Adipocyte (in vitro differentiated cells): Measurements from ENCODE around the gene DCANP1.

Experiments
- DNase-seq: peaks from one replicate; pipeline ENCODE4 v3.0.0-alpha.2; 2015; ENCODE audit warnings: low read depth
- H3K27me3 ChIP-seq: replicated peaks from 2 replicates; pipeline ENCODE4 v1.7.0; 2013; ENCODE audit warnings: mild to moderate bottlenecking, low read length, moderate library complexity; ENCODE audit not compliant: control insufficient read depth, insufficient read depth
- H3K36me3 ChIP-seq: 2 replicates; pipeline ENCODE4 v1.7.0; 2013; ENCODE audit warnings: low read length, mild to moderate bottlenecking, moderate library complexity; ENCODE audit not compliant: control insufficient read depth, insufficient read depth, severe bottlenecking
- H3K4me1 ChIP-seq: 2 replicates; pipeline ENCODE4 v1.7.0; 2013; ENCODE audit warnings: mild to moderate bottlenecking, low read length, moderate library complexity; ENCODE audit not compliant: control insufficient read depth, insufficient read depth
- H3K4me3 ChIP-seq: 2 replicates; pipeline ENCODE4 v1.7.0; 2013; ENCODE audit warnings: mild to moderate bottlenecking, low read length, moderate library complexity
- H3K9ac ChIP-seq: 2 replicates; pipeline ENCODE4 v1.7.0; 2013; ENCODE audit warnings: mild to moderate bottlenecking, low read length, moderate library complexity
- H3K9me3 ChIP-seq: 2 replicates; pipeline ENCODE4 v1.7.0; 2013; ENCODE audit warnings: mild to moderate bottlenecking, low read length, moderate library complexity; ENCODE audit not compliant: control insufficient read depth

DCANP1 gene

DNA sequence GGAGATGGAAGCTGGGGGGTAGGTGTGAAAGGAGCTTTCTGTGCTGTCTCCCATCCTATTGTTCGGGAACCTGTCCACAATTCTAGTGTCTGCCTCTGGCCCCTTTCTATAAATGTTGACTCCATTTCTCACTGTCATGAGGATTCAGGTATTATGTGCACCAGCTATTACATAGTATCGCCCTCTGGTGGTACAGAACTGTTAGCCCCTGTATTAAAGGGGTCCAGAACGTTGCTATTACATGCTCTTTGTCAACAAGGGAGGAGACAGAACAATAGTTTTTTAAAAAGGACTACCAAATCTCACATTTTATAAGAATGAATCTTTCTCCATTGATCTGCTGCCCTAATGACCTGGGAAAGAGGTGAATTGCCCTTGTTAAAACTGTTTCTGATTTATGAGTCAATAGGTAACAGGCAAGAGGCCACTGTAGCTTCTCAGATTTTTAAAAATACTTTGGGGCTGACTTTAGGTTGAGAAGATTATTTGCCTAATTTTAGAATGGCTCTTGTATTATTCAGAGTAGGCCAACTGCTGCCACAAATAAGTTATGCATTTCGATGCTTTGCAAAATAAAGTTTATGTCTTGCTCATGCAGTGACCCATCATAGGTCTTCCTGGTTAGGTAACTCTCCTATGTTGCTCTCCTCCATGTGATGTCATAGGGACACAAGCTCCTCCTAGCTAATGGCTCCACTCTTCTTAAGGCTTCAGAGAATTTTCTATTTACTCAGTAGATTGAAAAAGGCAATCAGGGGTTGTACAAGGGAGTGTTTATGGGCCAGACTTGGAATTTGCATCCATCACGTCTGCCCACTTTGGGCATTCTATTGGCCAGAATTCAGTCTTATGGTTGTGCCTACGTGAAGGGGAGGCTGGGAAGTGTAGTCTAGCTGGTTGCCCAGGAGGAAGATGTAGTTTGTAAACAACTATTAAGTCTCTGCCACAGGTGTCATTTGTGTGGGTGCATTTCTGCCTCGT is 20.8 kb downstream of the DCANP1 start:
- Histone ChIP-seq H3K9ac (no peak overlapping the region), H3K36me3 (no peaks in the 10 kb centered on the region)
- peak; percentile 80 for DNase-seq

GRCh38 chr5:135425641-135426040 is 21.5 kb downstream of the DCANP1 start:
- no peaks in the 10 kb centered on the region for H3K27me3 ChIP-seq
- DNase-seq: no peak

More for the DNA sequence above, 20.8 kb downstream of the DCANP1 start:
- H3K27me3 ChIP-seq: no peaks in the 10 kb centered on the region
- no peak overlapping the region for H3K4me3 ChIP-seq
- peaks cover 13% of the 10 kb centered on the region for H3K9me3 ChIP-seq
- peaks cover 22% of the 10 kb centered on the region for H3K4me1 ChIP-seq

GRCh38 chr5:135423846-135424168 is 23.3 kb downstream of the DCANP1 start:
- no peak for DNase-seq
- Histone ChIP-seq H3K4me3 (no peak overlapping the region), H3K9ac (no peak overlapping the region), H3K27me3 (no peaks in the 10 kb centered on the region), H3K9me3 (peaks cover 25% of the 10 kb centered on the region), H3K4me1 (peaks cover 5% of the 10 kb centered on the region), H3K36me3 (no peaks in the 10 kb centered on the region)

More at GRCh38 chr5:135425641-135426040, 21.5 kb downstream of the DCANP1 start:
- H3K36me3 ChIP-seq: no peaks in the 10 kb centered on the region
- no peak overlapping the region for H3K9ac ChIP-seq
- H3K9me3 ChIP-seq: peaks cover 13% of the 10 kb centered on the region
- no peak overlapping the region for H3K4me3 ChIP-seq
- H3K4me1 ChIP-seq: peaks cover 22% of the 10 kb centered on the region

- H3K9ac ChIP-seq: no peak overlapping the region
- no peak for DNase-seq
These were observed 23.9 kb downstream of the DCANP1 start for GRCh38 chr5:135423146-135423845.

GRCh38 chr5:135422419-135422818 is 24.7 kb downstream of the DCANP1 start:
- H3K36me3 ChIP-seq: no peaks in the 10 kb centered on the region
- no peak overlapping the region for H3K4me3 ChIP-seq
- H3K9ac ChIP-seq: no peak overlapping the region
- H3K27me3 ChIP-seq: no peaks in the 10 kb centered on the region
- DNase-seq: no peak
- peaks cover 18% of the 10 kb centered on the region for H3K9me3 ChIP-seq
- peaks cover 4% of the 10 kb centered on the region for H3K4me1 ChIP-seq

More at GRCh38 chr5:135423146-135423845, 23.9 kb downstream of the DCANP1 start:
- H3K4me1 ChIP-seq: peaks cover 4% of the 10 kb centered on the region
- no peaks in the 10 kb centered on the region for H3K27me3 ChIP-seq
- H3K36me3 ChIP-seq: no peaks in the 10 kb centered on the region
- H3K4me3 ChIP-seq: no peak overlapping the region
- peaks cover 24% of the 10 kb centered on the region for H3K9me3 ChIP-seq

GRCh38 chr5:135417083-135417482 is 30.1 kb downstream of the DCANP1 start:
- Histone ChIP-seq H3K36me3 (no peaks in the 10 kb centered on the region), H3K27me3 (no peaks in the 10 kb centered on the region), H3K9me3 (peaks cover 18% of the 10 kb centered on the region), H3K9ac (no peak overlapping the region), H3K4me3 (no peak overlapping the region), H3K4me1 (no peaks in the 10 kb centered on the region)
- DNase-seq: no peak

- H3K9ac ChIP-seq: no peak overlapping the region
- no peak for DNase-seq
- no peak overlapping the region for H3K4me3 ChIP-seq
- no peaks in the 10 kb centered on the region for H3K9me3 ChIP-seq
- H3K36me3 ChIP-seq: no peaks in the 10 kb centered on the region
- no peaks in the 10 kb centered on the region for H3K4me1 ChIP-seq
- no peaks in the 10 kb centered on the region for H3K27me3 ChIP-seq
These were observed 42.1 kb downstream of the DCANP1 start for GRCh38 chr5:135405082-135405481.

DNA sequence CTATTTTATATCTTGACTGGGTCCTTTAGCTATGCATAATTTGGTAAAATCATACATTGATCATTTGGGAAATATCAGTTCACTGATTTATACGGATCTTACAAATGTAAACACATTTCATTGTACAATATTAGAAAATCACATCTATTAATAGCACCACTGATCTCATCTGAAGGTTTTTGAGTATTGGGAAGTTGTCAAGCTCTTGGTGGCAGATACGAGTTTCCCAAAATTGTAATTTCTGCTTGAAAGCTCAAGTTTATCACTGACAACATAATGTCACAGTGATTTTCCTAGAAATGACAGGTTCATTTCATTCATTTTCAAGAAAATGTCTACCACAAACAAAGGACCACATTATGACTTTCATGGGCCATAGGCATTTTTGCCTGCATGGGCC is 45.1 kb downstream of the DCANP1 start:
- Histone ChIP-seq H3K9me3 (no peaks in the 10 kb centered on the region), H3K27me3 (no peaks in the 10 kb centered on the region), H3K4me3 (no peak overlapping the region), H3K9ac (no peak overlapping the region), H3K4me1 (peaks cover 11% of the 10 kb centered on the region), H3K36me3 (no peaks in the 10 kb centered on the region)
- no peak for DNase-seq

- Histone ChIP-seq H3K9ac (no peak overlapping the region), H3K36me3 (no peaks in the 10 kb centered on the region), H3K4me1 (peaks cover 18% of the 10 kb centered on the region), H3K9me3 (no peaks in the 10 kb centered on the region), H3K27me3 (no peaks in the 10 kb centered on the region), H3K4me3 (no peak overlapping the region)
- no peak for DNase-seq
These were observed 46.3 kb downstream of the DCANP1 start for GRCh38 chr5:135400866-135401265.

GRCh38 chr5:135399794-135400542 is 47.2 kb downstream of the DCANP1 start:
- peaks cover 18% of the 10 kb centered on the region for H3K4me1 ChIP-seq
- H3K36me3 ChIP-seq: no peaks in the 10 kb centered on the region
- no peak for DNase-seq
- H3K4me3 ChIP-seq: peak overlapping the region; percentile 91
- H3K9me3 ChIP-seq: no peaks in the 10 kb centered on the region
- no peaks in the 10 kb centered on the region for H3K27me3 ChIP-seq
- H3K9ac ChIP-seq: peak overlapping the region; percentile 94
